Activated B cell treated with CpG ODN at 0.5 μM for 24 hours (primary cell): ENCODE results near the gene NUAK2. TPM values are rescaled to one million over a fixed set of nuclear protein-coding genes. Genes with fewer than 3 reads are reported as not detected.

Source experiments
- ATAC-seq: fragments of 200-7000 bp; cut with Tn5 transposase; one replicate; pipeline ENCODE4 v1.10.0; 2021; ENCODE audit warnings: low read depth, mild to moderate bottlenecking, moderate library complexity
- CTCF ChIA-PET: fragments of 350-600 bp; sonication (Branson Sonifier 250); formaldehyde crosslinking; loops from one replicate; lab custom pipeline; 2021; ENCODE audit warnings: antibody characterized with exemption; lab: Charles Lee
- POLR2A ChIA-PET: fragments of 350-600 bp; sonication (Branson Sonifier 250); formaldehyde crosslinking; loops from one replicate; lab custom pipeline; 2021; ENCODE audit warnings: antibody characterized with exemption; lab: Charles Lee
- DNase-seq: peaks from one replicate; pipeline ENCODE4 v3.0.0; 2022
- H3K27ac Mint-ChIP-seq: one replicate; pipeline ENCODE4 v1.8.0; 2020; ENCODE audit warnings: mixed read lengths
- H3K27me3 Mint-ChIP-seq: one replicate; pipeline ENCODE4 v1.8.0; 2021; ENCODE audit warnings: mixed read lengths
- H3K36me3 Mint-ChIP-seq: one replicate; pipeline ENCODE4 v1.8.0; 2021; ENCODE audit warnings: low read depth, mixed read lengths
- H3K4me1 Mint-ChIP-seq: one replicate; pipeline ENCODE4 v1.8.0; 2021; ENCODE audit warnings: mixed read lengths
- H3K4me3 Mint-ChIP-seq: one replicate; pipeline ENCODE4 v1.8.0; 2020; ENCODE audit warnings: mild to moderate bottlenecking, mixed read lengths
- H3K9me3 Mint-ChIP-seq: one replicate; pipeline ENCODE4 v1.8.0; 2020; ENCODE audit warnings: mixed read lengths
- CTCF ChIP-seq: fragments of 200-600 bp; IDR thresholded peaks from one replicate; pipeline ENCODE4 v1.8.0; 2022; ENCODE audit warnings: antibody characterized with exemption, mild to moderate bottlenecking
- intact Hi-C: fragments of 100-400 bp; cut with micrococcal nuclease; formaldehyde crosslinking; loops from one replicate; pipeline ENCODE4 v1.15.1; 2024
- total RNA-seq: library from RNA; stranded (reverse); gene quantifications from 2 replicates; pipeline ENCODE4 v1.2.3, GENCODE V29; 2022

The NUAK2 gene
- total RNA-seq, 1 donor from 2014 or later: 26.2 TPM

DNA sequence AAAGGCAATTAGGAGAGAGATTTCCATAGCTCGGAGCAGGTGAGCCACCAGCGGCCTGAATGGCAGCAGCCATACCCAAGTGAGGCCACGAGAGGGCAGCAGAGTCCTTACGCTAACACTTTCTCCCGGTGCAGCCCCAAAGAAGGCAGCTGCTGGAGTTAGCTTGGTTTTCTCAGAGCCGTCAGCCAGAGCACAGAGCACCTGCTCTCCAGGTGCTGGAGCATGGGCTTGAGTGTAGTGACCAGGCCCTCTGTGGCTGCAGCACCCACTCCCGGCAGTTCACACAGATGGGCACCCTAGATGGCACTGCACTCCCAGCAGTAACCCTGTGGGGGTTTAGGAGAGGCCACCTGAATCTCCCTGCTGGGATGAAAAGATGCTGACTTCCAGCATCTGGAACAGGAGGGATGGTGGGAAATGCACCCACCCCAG lies 48.0 kb downstream of the NUAK2 start:
- Mint-ChIP-seq H3K36me3 (no peaks in the 10 kb centered on the region), H3K4me3 (peak overlapping the region; percentile 35)
- intact Hi-C loops: loop anchor here (1.0 kb wide), 7 partner anchors 12 to 251 kb away; partner anchors contain the start of gene NUAK2

DNA sequence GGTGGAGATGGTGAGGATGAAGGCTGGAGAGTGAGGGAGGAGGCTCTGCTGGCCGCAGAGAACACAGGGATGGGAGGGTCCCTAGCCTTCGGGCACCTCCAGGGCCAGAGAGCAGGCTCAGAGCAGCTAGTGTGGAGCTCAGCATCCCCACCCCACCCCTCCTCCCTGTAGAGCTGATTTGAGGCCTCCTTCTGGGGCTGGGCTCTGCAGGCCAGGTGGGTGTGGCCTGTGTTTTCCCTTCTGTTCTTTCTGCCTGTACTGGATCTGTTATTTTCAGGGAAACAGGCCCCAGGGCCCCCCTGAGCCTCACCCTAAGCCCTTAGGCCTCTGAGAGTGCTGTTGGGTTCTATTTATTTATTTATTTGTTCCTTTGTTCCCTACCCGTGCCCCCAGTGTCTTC lies 49.0 kb downstream of the NUAK2 start:
- CTCF ChIA-PET: interaction anchor here (0.7 to 10.5 kb wide), 13 partner anchors 14 to 789 kb away, joined by 3 to 585 read pairs (median 18); partner anchors contain the start of genes KLHDC8A and NUAK2
- peaks cover 44% of the 10 kb centered on the region for H3K4me1 Mint-ChIP-seq
- H3K4me3 Mint-ChIP-seq: no peak overlapping the region
- no peaks in the 10 kb centered on the region for H3K9me3 Mint-ChIP-seq
- ATAC-seq: no peak
- POLR2A ChIA-PET: interaction anchor here (0.6 to 35.7 kb wide), 2 partner anchors 43 to 61 kb away, joined by 4 to 1622 read pairs; partner anchors contain the start of gene NUAK2
- no peak overlapping the region for H3K27ac Mint-ChIP-seq
- TF ChIP-seq CTCF: no peak
- intact Hi-C loops: no loop called here
- H3K27me3 Mint-ChIP-seq: no peaks in the 10 kb centered on the region
- DNase-seq: no peak
- H3K36me3 Mint-ChIP-seq: no peaks in the 10 kb centered on the region

More for the DNA sequence above, 48.0 kb downstream of the NUAK2 start:
- TF ChIP-seq CTCF: peak; percentile 56
- CTCF ChIA-PET: interaction anchor here (0.8 to 10.5 kb wide), 32 partner anchors 13 to 320 kb away, joined by 3 to 585 read pairs (median 8); partner anchors contain the start of genes BLACAT1, KLHDC8A, NUAK2 and RBBP5
- POLR2A ChIA-PET: interaction anchor here (0.6 to 35.7 kb wide), 11 partner anchors 13 to 429 kb away, joined by 3 to 1622 read pairs (median 4); partner anchors contain the start of gene NUAK2
- H3K4me1 Mint-ChIP-seq: peaks cover 54% of the 10 kb centered on the region
- H3K27me3 Mint-ChIP-seq: no peaks in the 10 kb centered on the region
- peak overlapping the region; percentile 76 for H3K27ac Mint-ChIP-seq
- peak; percentile 77 for DNase-seq
- no peaks in the 10 kb centered on the region for H3K9me3 Mint-ChIP-seq
- peak; percentile 89 for ATAC-seq

- Mint-ChIP-seq H3K4me1 (peaks cover 39% of the 10 kb centered on the region), H3K9me3 (no peaks in the 10 kb centered on the region), H3K4me3 (no peak overlapping the region), H3K27ac (no peak overlapping the region), H3K27me3 (no peaks in the 10 kb centered on the region), H3K36me3 (no peaks in the 10 kb centered on the region)
- CTCF ChIA-PET: interaction anchor here (0.7 to 10.5 kb wide), 9 partner anchors 14 to 790 kb away, joined by 3 to 585 read pairs (median 12); partner anchors contain the start of genes KLHDC8A and NUAK2
- POLR2A ChIA-PET: interaction anchor here (0.6 to 35.7 kb wide), 2 partner anchors 43 to 61 kb away, joined by 4 to 1622 read pairs; partner anchors contain the start of gene NUAK2
- DNase-seq (no peak), ATAC-seq (no peak)
- intact Hi-C loops: no loop called here
- TF ChIP-seq CTCF: no peak
These were observed 49.8 kb downstream of the NUAK2 start for GRCh38 chr1:205271745-205272144.

- no peak for TF ChIP-seq CTCF
- no peak for ATAC-seq
- Mint-ChIP-seq H3K9me3 (no peaks in the 10 kb centered on the region), H3K27me3 (no peaks in the 10 kb centered on the region), H3K4me1 (peaks cover 35% of the 10 kb centered on the region), H3K4me3 (no peak overlapping the region), H3K27ac (no peak overlapping the region), H3K36me3 (no peaks in the 10 kb centered on the region)
- CTCF ChIA-PET: interaction anchor here (1.0 to 10.5 kb wide), 9 partner anchors 15 to 253 kb away, joined by 4 to 585 read pairs (median 12); partner anchors contain the start of genes KLHDC8A and NUAK2
- POLR2A ChIA-PET: interaction anchor here (0.9 to 35.7 kb wide), 2 partner anchors 44 to 68 kb away, joined by 3 to 1622 read pairs; partner anchors contain the start of gene NUAK2
- DNase-seq: no peak
- intact Hi-C loops: no loop called here
These were observed 50.3 kb downstream of the NUAK2 start for GRCh38 chr1:205271277-205271676.

GRCh38 chr1:205270764-205271163 lies 50.8 kb downstream of the NUAK2 start:
- POLR2A ChIA-PET: interaction anchor here (0.9 to 35.7 kb wide), 2 partner anchors 44 to 68 kb away, joined by 3 to 1622 read pairs; partner anchors contain the start of gene NUAK2
- no peak overlapping the region for H3K27ac Mint-ChIP-seq

More at GRCh38 chr1:205270764-205271163, 50.8 kb downstream of the NUAK2 start:
- Mint-ChIP-seq H3K27me3 (no peaks in the 10 kb centered on the region), H3K36me3 (no peaks in the 10 kb centered on the region), H3K4me3 (no peak overlapping the region), H3K4me1 (peaks cover 29% of the 10 kb centered on the region), H3K9me3 (no peaks in the 10 kb centered on the region)
- no peak for ATAC-seq
- intact Hi-C loops: no loop called here
- DNase-seq: no peak
- CTCF ChIA-PET: interaction anchor here (1.0 to 10.5 kb wide), 8 partner anchors 14 to 254 kb away, joined by 4 to 585 read pairs (median 34); partner anchors contain the start of genes KLHDC8A and NUAK2
- TF ChIP-seq CTCF: no peak
